HCT116 (cell line): Measurements from ENCODE around the gene HOXD8. TPM values are rescaled to one million over a fixed set of nuclear protein-coding genes. Genes with fewer than 3 reads are reported as not detected.

Source experiments
- ATAC-seq: fragments of 200-7000 bp; cut with Tn5 transposase; 2 replicates; pipeline ENCODE4 v1.9.1; 2020; ENCODE audit warnings: mild to moderate bottlenecking, moderate library complexity
- BruUV-seq: library from RNA; stranded (reverse); fragments of 400-500 nt; replicated peaks from 2 replicates; lab custom pipeline; 2021; lab: Mats Ljungman, UMichigan
- CTCF ChIA-PET: fragments of 300-600 bp; sonication (Branson Sonifier 250); formaldehyde crosslinking; loops from one replicate; lab custom pipeline; 2021; ENCODE audit warnings: antibody characterized with exemption; lab: Charles Lee
- POLR2A ChIA-PET: fragments of 300-600, 350-600 bp; sonication (Branson Sonifier 250); formaldehyde crosslinking; loops from one replicate; lab custom pipeline; 2021; ENCODE audit warnings: antibody characterized with exemption; lab: Charles Lee
- RAD21 ChIA-PET, 2 experiments: fragments of 300-600 bp; sonication (Branson Sonifier 250); formaldehyde crosslinking; loops; one replicate each; lab custom pipeline; 2023; ENCODE audit warnings: low total read pairs in 2 of 2; ENCODE audit not compliant: uncharacterized antibody in 2 of 2, unreplicated experiment in 2 of 2, low non-redundant PET in 1 of 2; lab: Charles Lee
- DNase-seq: peaks from one replicate; pipeline ENCODE4 v3.0.0-alpha.2; 2010; ENCODE audit warnings: low read depth, low spot score
- H2AFZ ChIP-seq: fragments of 200-600 bp; shearing (Covaris generic), sonication (generic); 2 replicates; pipeline ENCODE4 v1.6.1; 2017; ENCODE audit warnings: low read depth, mixed run types, mixed read lengths, antibody characterized with exemption, low read length; ENCODE audit not compliant: poor library complexity, severe bottlenecking
- H3K27ac ChIP-seq: 2 replicates; pipeline ENCODE4 v1.5.1; 2012; ENCODE audit warnings: low read depth, low read length
- H3K27me3 ChIP-seq: fragments of 200-600 bp; sonication (generic); 2 replicates; pipeline ENCODE4 v1.6.1; 2016; ENCODE audit warnings: mixed run types, low read length, mixed read lengths; ENCODE audit not compliant: insufficient read depth
- H3K36me3 ChIP-seq, 2 experiments: fragments of 200-500 bp in 1 of 2; fragments of 200-600 bp in 1 of 2; sonication (Bioruptor generic) in 1 of 2; sonication (generic) in 1 of 2; 2 replicates each; pipeline versions ENCODE4 v1.5.1 to v1.6.1; 2014 to 2016; ENCODE audit warnings: low read length in 2 of 2, inconsistent platforms in 1 of 2, mixed read lengths in 1 of 2, mixed run types in 1 of 2; ENCODE audit not compliant: insufficient read depth in 2 of 2, control insufficient read depth in 1 of 2
- H3K4me1 ChIP-seq, 2 experiments: fragments of 200-600 bp in 1 of 2; sonication (generic) in 1 of 2; 2 replicates each; pipeline versions ENCODE4 v1.5.1 to v1.6.1; 2012 to 2017; ENCODE audit warnings: low read length in 2 of 2, inconsistent platforms in 1 of 2, mild to moderate bottlenecking in 1 of 2, mixed read lengths in 1 of 2, mixed run types in 1 of 2, moderate library complexity in 1 of 2; ENCODE audit not compliant: insufficient read depth in 2 of 2, control insufficient read depth in 1 of 2
- H3K4me2 ChIP-seq: fragments of 200-600 bp; sonication (generic); 2 replicates; pipeline ENCODE4 v1.6.1; 2017; ENCODE audit warnings: mixed run types, low read length, mixed read lengths
- H3K4me3 ChIP-seq, 2 experiments: fragments of 200-600 bp in 1 of 2; sonication (generic) in 1 of 2; replicated peaks in 1 of 2; 2 replicates each; pipeline ENCODE4 v1.5.1; 2011 to 2016; ENCODE audit warnings: low read length in 2 of 2, control low read depth in 1 of 2, low read depth in 1 of 2, mild to moderate bottlenecking in 1 of 2, mixed read lengths in 1 of 2, mixed run types in 1 of 2
- H3K79me2 ChIP-seq: fragments of 200-600 bp; sonication (generic); 2 replicates; pipeline ENCODE4 v1.6.1; 2017; ENCODE audit warnings: mild to moderate bottlenecking, mixed run types, low read length, moderate library complexity, mixed read lengths; ENCODE audit not compliant: insufficient read depth
- H3K9ac ChIP-seq: fragments of 200-600 bp; sonication (generic); 2 replicates; pipeline ENCODE4 v1.6.1; 2016; ENCODE audit warnings: low read length, mixed read lengths
- H3K9me2 ChIP-seq: fragments of 200-600 bp; sonication (generic), shearing (Covaris generic); 2 replicates; pipeline ENCODE4 v1.6.1; 2017; ENCODE audit warnings: mixed run types, mild to moderate bottlenecking, moderate library complexity; ENCODE audit not compliant: insufficient read depth
- H3K9me3 ChIP-seq, 2 experiments: fragments of 200-500 bp in 1 of 2; fragments of 200-600 bp in 1 of 2; sonication (Bioruptor generic) in 1 of 2; sonication (generic) in 1 of 2; 2 replicates each; pipeline ENCODE4 v1.6.1; 2014 to 2017; ENCODE audit warnings: low read length in 2 of 2, mixed read lengths in 2 of 2, inconsistent platforms in 1 of 2, low read depth in 1 of 2, mild to moderate bottlenecking in 1 of 2, mixed run types in 1 of 2, moderate library complexity in 1 of 2; ENCODE audit not compliant: control insufficient read depth in 1 of 2, insufficient read depth in 1 of 2
- H4K20me1 ChIP-seq: fragments of 200-600 bp; sonication (generic), shearing (Covaris generic); 2 replicates; pipeline ENCODE4 v1.6.1; 2017; ENCODE audit warnings: mixed run types, mild to moderate bottlenecking, moderate library complexity; ENCODE audit not compliant: insufficient read depth
- CEBPB ChIP-seq: IDR thresholded peaks from 2 replicates; pipeline ENCODE4 v1.6.1; 2012; ENCODE audit warnings: low read depth
- EGR1 ChIP-seq: IDR thresholded peaks from 2 replicates; pipeline ENCODE4 v1.6.1; 2012; ENCODE audit warnings: low read depth
- EZH2phosphoT487 ChIP-seq: fragments of 200-600 bp; IDR thresholded peaks from 2 replicates; pipeline ENCODE4 v1.6.1; 2018; ENCODE audit warnings: antibody characterized with exemption, borderline replicate concordance
- POLR2AphosphoS5 ChIP-seq: IDR thresholded peaks from 2 replicates; pipeline ENCODE4 v1.6.1; 2011; ENCODE audit warnings: mild to moderate bottlenecking, low read depth, low read length, moderate library complexity
- TCF7L2 ChIP-seq: IDR thresholded peaks from 2 replicates; pipeline ENCODE4 v1.7.0; 2011; ENCODE audit warnings: borderline replicate concordance, inconsistent platforms; ENCODE audit not compliant: insufficient read depth, insufficient read length; ENCODE audit errors: extremely low read depth
- YY1 ChIP-seq: IDR thresholded peaks from 2 replicates; pipeline ENCODE4 v1.6.1; 2011; ENCODE audit warnings: low read length, low read depth, moderate library complexity, mild to moderate bottlenecking; ENCODE audit not compliant: insufficient replicate concordance; ENCODE audit errors: extremely low read depth
- ZBTB33 ChIP-seq: IDR thresholded peaks from 2 replicates; pipeline ENCODE4 v1.6.1; 2011; ENCODE audit warnings: mild to moderate bottlenecking, low read length, moderate library complexity; ENCODE audit not compliant: insufficient replicate concordance; ENCODE audit errors: extremely low read depth
- ZNF274 ChIP-seq: fragments of 200-500 bp; sonication (Bioruptor generic); IDR thresholded peaks from 2 replicates; pipeline ENCODE4 v1.6.1; 2014; ENCODE audit warnings: mild to moderate bottlenecking, low read depth, low read length, inconsistent platforms
- intact Hi-C: fragments of 100-400 bp; cut with micrococcal nuclease; formaldehyde crosslinking; loops from 2 replicates; pipeline ENCODE4 v1.10.0; 2022
- total RNA-seq: library from RNA; stranded (reverse); gene quantifications from one replicate; pipeline ENCODE4 v1.2.1, GENCODE V29; 2021; ENCODE audit not compliant: unreplicated experiment

The HOXD8 gene
- total RNA-seq, 1 experiment from 2014 or later, result 6.0 TPM

- Histone ChIP-seq H3K4me3 (no peak overlapping the region), H3K36me3 (no peaks in the 10 kb centered on the region), H3K4me1 (no peaks in the 10 kb centered on the region), H3K27me3 (no peaks in the 10 kb centered on the region), H3K9me3 (no peaks in the 10 kb centered on the region)
- no TSS peak for BruUV-seq
- ChIA-PET CTCF (no interaction called here), POLR2A (no interaction called here)
- no peak for DNase-seq
- TF ChIP-seq POLR2AphosphoS5 (no peak), ZBTB33 (no peak), EZH2phosphoT487 (no peak), CEBPB (no peak), ZNF274 (no peak), YY1 (no peak), EGR1 (no peak), TCF7L2 (no peak)
- TF ChIP-seq, all 23 proteins: peak for 0
- H3K9me2 ChIP-seq, result no peaks in the 10 kb centered on the region
- no peak overlapping the region for H3K27ac ChIP-seq
- no peak overlapping the region for H3K4me2 ChIP-seq
- no peak overlapping the region for H3K9ac ChIP-seq
- H3K79me2 ChIP-seq, result no peaks in the 10 kb centered on the region
- RAD21 ChIA-PET, result no interaction called here
- no peak overlapping the region for H2AFZ ChIP-seq
- ATAC-seq, result no peak
- H4K20me1 ChIP-seq, result no peaks in the 10 kb centered on the region
- intact Hi-C loops, result no loop called here
These were observed 35.3 kb downstream of the HOXD8 start for GRCh38 chr2:176164611-176165369.
